ACC112 (cell line): ENCODE results near the gene MAST2.

Source experiments
- H2AFZ ChIP-seq: fragments of 200-600 bp; sonication (generic); one replicate; pipeline ENCODE4 v1.6.0; 2017; ENCODE audit warnings: antibody characterized with exemption, low read length; ENCODE audit not compliant: unreplicated experiment
- H3K27ac ChIP-seq: fragments of 200-600 bp; sonication (generic); 2 replicates; pipeline ENCODE4 v1.5.1; 2014; ENCODE audit warnings: low read depth, mild to moderate bottlenecking, antibody characterized with exemption, low read length, moderate library complexity
- H3K27me3 ChIP-seq: fragments of 200-600 bp; sonication (generic); 2 replicates; pipeline ENCODE4 v1.6.1; 2014; ENCODE audit warnings: mild to moderate bottlenecking, antibody characterized with exemption, low read length, moderate library complexity, mixed read lengths; ENCODE audit not compliant: insufficient read depth
- H3K36me3 ChIP-seq: fragments of 200-600 bp; sonication (generic); 2 replicates; pipeline ENCODE4 v1.6.1; 2016; ENCODE audit warnings: mild to moderate bottlenecking, antibody characterized with exemption, low read length, moderate library complexity, mixed read lengths; ENCODE audit not compliant: insufficient read depth
- H3K4me1 ChIP-seq: fragments of 200-600 bp; sonication (generic); one replicate; pipeline ENCODE4 v1.6.1; 2016; ENCODE audit warnings: low read length, mixed read lengths; ENCODE audit not compliant: insufficient read depth, unreplicated experiment, control insufficient read depth
- H3K4me3 ChIP-seq: fragments of 200-600 bp; sonication (generic); 2 replicates; pipeline ENCODE4 v1.5.1; 2014; ENCODE audit warnings: mild to moderate bottlenecking, low read depth, low read length
- H3K79me2 ChIP-seq: fragments of 200-600 bp; sonication (generic); one replicate; pipeline ENCODE4 v1.6.0; 2016; ENCODE audit warnings: low read length; ENCODE audit not compliant: control insufficient read depth, unreplicated experiment, insufficient read depth

MAST2 gene

GRCh38 chr1:45809761-45810160 is 6.3 kb downstream of the MAST2 start:
- Histone ChIP-seq H2AFZ (no peak overlapping the region), H3K4me3 (no peak overlapping the region), H3K36me3 (no peaks in the 10 kb centered on the region; the same call in 1 of the 2 replicates), H3K4me1 (peaks cover 18% of the 10 kb centered on the region), H3K27me3 (no peaks in the 10 kb centered on the region), H3K27ac (no peak overlapping the region), H3K79me2 (peaks cover 62% of the 10 kb centered on the region)

GRCh38 chr1:45814776-45815175 is 11.4 kb downstream of the MAST2 start:
- Histone ChIP-seq H3K36me3 (peaks cover 9% of the 10 kb centered on the region; the same call in 1 of the 2 replicates), H2AFZ (no peak overlapping the region)

GRCh38 chr1:45815667-45816458 is 12.5 kb downstream of the MAST2 start:
- peaks cover 21% of the 10 kb centered on the region for H3K79me2 ChIP-seq
- no peak overlapping the region for H2AFZ ChIP-seq
- peaks cover 8% of the 10 kb centered on the region for H3K4me1 ChIP-seq
- H3K27me3 ChIP-seq: no peaks in the 10 kb centered on the region
- H3K4me3 ChIP-seq: no peak overlapping the region
- peaks cover 9% of the 10 kb centered on the region; the same call in 1 of the 2 replicates for H3K36me3 ChIP-seq
- H3K27ac ChIP-seq: peak overlapping the region; percentile 38

More at GRCh38 chr1:45814776-45815175, 11.4 kb downstream of the MAST2 start:
- H3K27me3 ChIP-seq: no peaks in the 10 kb centered on the region
- peaks cover 11% of the 10 kb centered on the region for H3K4me1 ChIP-seq
- H3K4me3 ChIP-seq: no peak overlapping the region
- peaks cover 25% of the 10 kb centered on the region for H3K79me2 ChIP-seq
- H3K27ac ChIP-seq: no peak overlapping the region

- Histone ChIP-seq H3K4me3 (no peak overlapping the region), H3K27ac (no peak overlapping the region), H3K36me3 (peaks cover 9% of the 10 kb centered on the region; the same call in 1 of the 2 replicates), H3K4me1 (peaks cover 8% of the 10 kb centered on the region), H3K27me3 (no peaks in the 10 kb centered on the region), H2AFZ (no peak overlapping the region), H3K79me2 (peaks cover 26% of the 10 kb centered on the region)
Observed at GRCh38 chr1:45820173-45820572, 16.8 kb downstream of the MAST2 start.

GRCh38 chr1:45820788-45821187 is 17.4 kb downstream of the MAST2 start:
- Histone ChIP-seq H3K4me1 (peaks cover 3% of the 10 kb centered on the region), H3K36me3 (peaks cover 11% of the 10 kb centered on the region; the same call in 1 of the 2 replicates), H2AFZ (no peak overlapping the region), H3K27me3 (no peaks in the 10 kb centered on the region), H3K4me3 (no peak overlapping the region), H3K27ac (no peak overlapping the region), H3K79me2 (peaks cover 25% of the 10 kb centered on the region)

GRCh38 chr1:45822644-45823043 is 19.2 kb downstream of the MAST2 start:
- H3K4me3 ChIP-seq: no peak overlapping the region
- H3K36me3 ChIP-seq: peaks cover 14% of the 10 kb centered on the region; the same call in 1 of the 2 replicates
- H2AFZ ChIP-seq: no peak overlapping the region
- H3K27me3 ChIP-seq: no peaks in the 10 kb centered on the region
- peaks cover 19% of the 10 kb centered on the region for H3K79me2 ChIP-seq
- H3K4me1 ChIP-seq: no peaks in the 10 kb centered on the region
- H3K27ac ChIP-seq: no peak overlapping the region

GRCh38 chr1:45824607-45825006 is 21.2 kb downstream of the MAST2 start:
- no peaks in the 10 kb centered on the region for H3K27me3 ChIP-seq
- no peak overlapping the region for H2AFZ ChIP-seq
- no peak overlapping the region for H3K27ac ChIP-seq
- H3K79me2 ChIP-seq: peaks cover 15% of the 10 kb centered on the region
- H3K4me3 ChIP-seq: no peak overlapping the region
- H3K36me3 ChIP-seq: peaks cover 5% of the 10 kb centered on the region; the same call in 1 of the 2 replicates
- H3K4me1 ChIP-seq: no peaks in the 10 kb centered on the region

GRCh38 chr1:45827256-45827655 is 23.8 kb downstream of the MAST2 start:
- H3K4me3 ChIP-seq: no peak overlapping the region
- H3K79me2 ChIP-seq: peaks cover 7% of the 10 kb centered on the region
- H3K4me1 ChIP-seq: no peaks in the 10 kb centered on the region
- H2AFZ ChIP-seq: no peak overlapping the region
- no peak overlapping the region for H3K27ac ChIP-seq
- peaks cover 5% of the 10 kb centered on the region; the same call in 1 of the 2 replicates for H3K36me3 ChIP-seq
- H3K27me3 ChIP-seq: no peaks in the 10 kb centered on the region

GRCh38 chr1:45828841-45829240 is 25.4 kb downstream of the MAST2 start:
- Histone ChIP-seq H3K4me1 (peaks cover 11% of the 10 kb centered on the region), H3K36me3 (peaks cover 5% of the 10 kb centered on the region; the same call in 1 of the 2 replicates), H3K27ac (no peak overlapping the region), H3K79me2 (no peaks in the 10 kb centered on the region), H2AFZ (no peak overlapping the region), H3K27me3 (no peaks in the 10 kb centered on the region), H3K4me3 (no peak overlapping the region)

GRCh38 chr1:45833361-45833760 is 29.9 kb downstream of the MAST2 start:
- Histone ChIP-seq H3K36me3 (peaks cover 7% of the 10 kb centered on the region), H3K27ac (peak overlapping the region; percentile 29), H3K4me1 (peaks cover 11% of the 10 kb centered on the region), H2AFZ (no peak overlapping the region), H3K4me3 (no peak overlapping the region), H3K27me3 (no peaks in the 10 kb centered on the region), H3K79me2 (no peaks in the 10 kb centered on the region)

GRCh38 chr1:45834689-45835088 is 31.3 kb downstream of the MAST2 start:
- Histone ChIP-seq H3K4me1 (peaks cover 11% of the 10 kb centered on the region), H3K36me3 (peaks cover 7% of the 10 kb centered on the region), H3K27me3 (no peaks in the 10 kb centered on the region), H3K4me3 (no peak overlapping the region), H2AFZ (no peak overlapping the region), H3K27ac (no peak overlapping the region), H3K79me2 (no peaks in the 10 kb centered on the region)
